GM12878 (cell line): Measurements from ENCODE around the gene GPR137B.

Experiments
- CBX3 ChIP-seq: fragments of 200-600 bp; sonication (generic); IDR thresholded peaks from 2 replicates; pipeline ENCODE4 v1.6.1; 2016; ENCODE audit warnings: low read depth, borderline replicate concordance
- CBX5 ChIP-seq: sonication (generic); IDR thresholded peaks from 2 replicates; pipeline ENCODE4 v1.6.1; 2016; ENCODE audit warnings: low read depth, moderate library complexity, mild to moderate bottlenecking, inconsistent platforms
- CREB1 ChIP-seq: IDR thresholded peaks from 2 replicates; pipeline ENCODE4 v1.6.1; 2012; ENCODE audit warnings: low read depth, mild to moderate bottlenecking, inconsistent platforms
- JUNB ChIP-seq: IDR thresholded peaks from 2 replicates; pipeline ENCODE4 v1.6.1; 2016; ENCODE audit warnings: antibody characterized with exemption, mild to moderate bottlenecking
- JUND ChIP-seq: IDR thresholded peaks from 2 replicates; pipeline ENCODE4 v1.6.1; 2012; ENCODE audit warnings: low read depth, mild to moderate bottlenecking, low read length, improper control_type of control experiment, moderate library complexity
- MTA2 ChIP-seq: fragments of 450-650 bp; IDR thresholded peaks from 2 replicates; pipeline ENCODE4 v1.6.1; 2016; ENCODE audit warnings: low read depth, mild to moderate bottlenecking, moderate library complexity
- POLR2AphosphoS2 ChIP-seq: IDR thresholded peaks from 2 replicates; pipeline ENCODE4 v1.6.1; 2011; ENCODE audit warnings: low read depth, mild to moderate bottlenecking, low read length, improper control_type of control experiment, moderate library complexity
- SPI1 ChIP-seq: IDR thresholded peaks from 2 replicates; pipeline ENCODE4 v1.6.1; 2011; ENCODE audit warnings: low read depth, mild to moderate bottlenecking, low read length, moderate library complexity, borderline replicate concordance; ENCODE audit not compliant: insufficient read depth
- TCF3 ChIP-seq: IDR thresholded peaks from 2 replicates; pipeline ENCODE4 v1.6.1; 2012; ENCODE audit warnings: low read depth, mild to moderate bottlenecking, low read length, borderline replicate concordance; ENCODE audit not compliant: insufficient read depth
- TF ChIP-seq, protein P1 (sequence below), 3 experiments: IDR thresholded peaks in 2 of 3; conservative IDR thresholded peaks in 1 of 3; 2 replicates each; pipeline ENCODE4 v1.5.1; 2011; ENCODE audit warnings: low read depth in 3 of 3, low read length in 3 of 3, mild to moderate bottlenecking in 3 of 3, control low read depth in 2 of 3, moderate library complexity in 2 of 3, inconsistent platforms in 1 of 3, mixed read lengths in 1 of 3; ENCODE audit not compliant: control insufficient read depth in 2 of 3, insufficient read depth in 1 of 3; ENCODE audit errors: extremely low read depth in 1 of 3

DNA sequence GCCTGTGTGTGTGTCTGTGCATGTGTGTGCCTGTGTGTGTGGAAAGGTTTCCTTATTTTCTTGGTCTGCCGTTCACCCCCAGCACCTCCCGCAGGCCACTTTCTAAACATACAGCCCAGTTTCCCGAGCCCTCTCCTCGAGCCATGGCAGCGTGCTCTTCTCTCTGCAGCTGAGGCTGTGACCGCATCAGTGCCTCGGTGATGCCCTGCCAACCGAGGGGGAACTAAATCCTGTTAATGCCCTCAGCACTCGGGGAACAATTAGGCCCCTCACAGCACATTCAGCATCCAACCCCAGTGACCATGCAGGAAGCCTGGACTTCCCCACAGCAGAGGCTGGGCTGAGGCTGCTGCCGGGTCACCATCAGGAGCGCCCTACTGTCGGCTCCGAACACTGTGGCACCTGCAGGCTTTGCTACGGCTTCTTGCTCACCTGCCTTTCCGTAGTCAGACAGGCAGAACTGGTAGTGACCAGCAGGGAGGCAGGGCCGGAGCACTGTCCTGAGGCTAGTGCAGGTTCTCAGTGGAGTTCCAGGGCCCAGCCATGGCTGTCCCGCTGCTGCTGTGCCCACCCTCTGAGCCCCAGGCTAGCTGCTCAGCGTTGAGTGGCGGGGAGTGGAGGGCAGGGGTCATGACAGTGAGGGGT lies 8.1 kb downstream of the GPR137B start:
- TF ChIP-seq JUNB (no peak), CBX3 (no peak), CBX5 (no peak), JUND (no peak), POLR2AphosphoS2 (no peak), TCF3 (no peak), SPI1 (no peak), CREB1 (no peak), MTA2 (no peak)
- TF ChIP-seq, protein P1, sequence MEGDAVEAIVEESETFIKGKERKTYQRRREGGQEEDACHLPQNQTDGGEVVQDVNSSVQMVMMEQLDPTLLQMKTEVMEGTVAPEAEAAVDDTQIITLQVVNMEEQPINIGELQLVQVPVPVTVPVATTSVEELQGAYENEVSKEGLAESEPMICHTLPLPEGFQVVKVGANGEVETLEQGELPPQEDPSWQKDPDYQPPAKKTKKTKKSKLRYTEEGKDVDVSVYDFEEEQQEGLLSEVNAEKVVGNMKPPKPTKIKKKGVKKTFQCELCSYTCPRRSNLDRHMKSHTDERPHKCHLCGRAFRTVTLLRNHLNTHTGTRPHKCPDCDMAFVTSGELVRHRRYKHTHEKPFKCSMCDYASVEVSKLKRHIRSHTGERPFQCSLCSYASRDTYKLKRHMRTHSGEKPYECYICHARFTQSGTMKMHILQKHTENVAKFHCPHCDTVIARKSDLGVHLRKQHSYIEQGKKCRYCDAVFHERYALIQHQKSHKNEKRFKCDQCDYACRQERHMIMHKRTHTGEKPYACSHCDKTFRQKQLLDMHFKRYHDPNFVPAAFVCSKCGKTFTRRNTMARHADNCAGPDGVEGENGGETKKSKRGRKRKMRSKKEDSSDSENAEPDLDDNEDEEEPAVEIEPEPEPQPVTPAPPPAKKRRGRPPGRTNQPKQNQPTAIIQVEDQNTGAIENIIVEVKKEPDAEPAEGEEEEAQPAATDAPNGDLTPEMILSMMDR (IDR thresholded peaks at IDR 0.05 in 2 of 3, conservative IDR thresholded peaks at IDR 0.05 in 1 of 3; ENCODE audit: control insufficient read depth in 2 of 3, extremely low read depth in 1 of 3, insufficient read depth in 1 of 3, low read depth in 3 of 3, low read length in 3 of 3) = no peak
